ENCODE data around the gene CTDSPL.

CTDSPL gene

GRCh38 chr3:37891227-37891626 is 29.5 kb downstream of the CTDSPL start:
- H3K4me1 ChIP-seq = peaks cover 0 to 67% (median 22%) of the 10 kb centered on the region in 4 donors
- no peak for DNase-seq
- intact Hi-C loops (cut with DNase I; ENCODE audit: low total_unique reads) = no loop called here

DNA sequence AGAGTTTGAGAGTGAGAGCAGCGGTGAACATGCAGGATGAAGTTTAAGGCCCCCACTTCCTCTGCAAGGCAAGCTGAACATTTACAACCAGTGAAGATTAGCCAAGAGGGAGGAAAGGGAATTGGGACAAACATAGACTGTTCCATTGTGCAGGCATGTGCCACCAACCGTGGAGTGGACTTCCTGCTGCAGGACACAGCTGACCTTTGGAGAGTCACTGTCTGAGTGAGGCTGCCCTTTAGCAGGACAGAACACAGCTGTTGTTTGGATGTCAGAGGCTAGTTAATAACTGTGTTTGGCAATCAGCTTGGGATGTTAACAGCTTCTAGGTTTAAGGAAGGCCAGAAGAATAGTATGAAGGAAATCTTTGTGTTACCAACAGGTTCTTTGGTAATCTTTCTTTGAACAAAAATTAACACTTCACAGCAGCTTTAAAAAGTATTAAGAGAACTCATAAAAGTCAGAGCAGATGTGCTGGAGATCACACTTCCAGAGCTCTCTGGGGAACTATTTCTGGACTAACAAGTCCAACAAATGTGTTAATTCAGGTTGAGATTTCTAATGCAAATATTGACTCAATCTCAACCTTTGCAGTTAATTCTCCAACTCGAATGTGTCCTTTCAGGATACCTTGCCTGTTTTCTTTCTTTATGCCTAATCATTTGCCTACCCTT is 31.4 kb downstream of the CTDSPL start:
- H3K27me3 ChIP-seq = no peaks in the 10 kb centered on the region
- intact Hi-C loops (cut with DNase I; ENCODE audit: low total_unique reads) = no loop called here
- H3K27ac ChIP-seq = no peak overlapping the region
- TF ChIP-seq, protein P1, sequence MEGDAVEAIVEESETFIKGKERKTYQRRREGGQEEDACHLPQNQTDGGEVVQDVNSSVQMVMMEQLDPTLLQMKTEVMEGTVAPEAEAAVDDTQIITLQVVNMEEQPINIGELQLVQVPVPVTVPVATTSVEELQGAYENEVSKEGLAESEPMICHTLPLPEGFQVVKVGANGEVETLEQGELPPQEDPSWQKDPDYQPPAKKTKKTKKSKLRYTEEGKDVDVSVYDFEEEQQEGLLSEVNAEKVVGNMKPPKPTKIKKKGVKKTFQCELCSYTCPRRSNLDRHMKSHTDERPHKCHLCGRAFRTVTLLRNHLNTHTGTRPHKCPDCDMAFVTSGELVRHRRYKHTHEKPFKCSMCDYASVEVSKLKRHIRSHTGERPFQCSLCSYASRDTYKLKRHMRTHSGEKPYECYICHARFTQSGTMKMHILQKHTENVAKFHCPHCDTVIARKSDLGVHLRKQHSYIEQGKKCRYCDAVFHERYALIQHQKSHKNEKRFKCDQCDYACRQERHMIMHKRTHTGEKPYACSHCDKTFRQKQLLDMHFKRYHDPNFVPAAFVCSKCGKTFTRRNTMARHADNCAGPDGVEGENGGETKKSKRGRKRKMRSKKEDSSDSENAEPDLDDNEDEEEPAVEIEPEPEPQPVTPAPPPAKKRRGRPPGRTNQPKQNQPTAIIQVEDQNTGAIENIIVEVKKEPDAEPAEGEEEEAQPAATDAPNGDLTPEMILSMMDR (IDR thresholded peaks at IDR 0.05) = no peak
- H3K4me1 ChIP-seq = peaks cover 6 to 67% (median 23%) of the 10 kb centered on the region in 4 donors
- no peaks in the 10 kb centered on the region for H3K9me3 ChIP-seq
- no peak overlapping the region for H3K4me3 ChIP-seq
- H3K36me3 ChIP-seq = no peaks in the 10 kb centered on the region
- DNase-seq = peak in 1 of 2 donors; percentile 52

More at GRCh38 chr3:37891227-37891626, 29.5 kb downstream of the CTDSPL start:
- Histone ChIP-seq H3K27ac (no peak overlapping the region), H3K9me3 (no peaks in the 10 kb centered on the region), H3K4me3 (no peak overlapping the region), H3K27me3 (no peaks in the 10 kb centered on the region), H3K36me3 (no peaks in the 10 kb centered on the region)
- TF ChIP-seq, protein P1 (IDR thresholded peaks at IDR 0.05) = no peak

DNA sequence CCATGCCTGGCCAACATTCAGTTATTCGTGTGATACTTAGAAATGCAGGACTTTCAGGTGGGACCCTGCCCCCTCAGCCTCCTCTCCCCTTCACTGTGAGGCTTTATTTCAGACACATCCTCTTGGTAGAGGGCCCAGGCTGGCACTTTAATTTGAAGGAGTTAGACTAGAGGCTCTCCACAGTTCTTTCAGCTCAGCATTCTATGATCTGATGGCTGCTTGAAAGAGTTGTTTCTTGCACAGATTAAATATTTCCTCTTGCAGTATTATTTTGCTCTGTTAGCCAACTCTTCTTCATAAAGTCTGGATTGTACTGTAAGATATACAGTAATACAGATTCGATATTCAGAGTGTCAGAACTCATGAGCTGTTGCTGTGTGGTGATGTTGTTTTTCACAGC is 35.1 kb downstream of the CTDSPL start:
- intact Hi-C loops (cut with DNase I; ENCODE audit: low total_unique reads) = no loop called here
- TF ChIP-seq, protein P1 (IDR thresholded peaks at IDR 0.05) = no peak
- no peaks in the 10 kb centered on the region for H3K27me3 ChIP-seq
- DNase-seq = no peak
- H3K9me3 ChIP-seq = no peaks in the 10 kb centered on the region
- H3K4me3 ChIP-seq = no peak overlapping the region
- H3K4me1 ChIP-seq = peaks cover 7 to 54% (median 20%) of the 10 kb centered on the region in 4 donors
- H3K27ac ChIP-seq = no peak overlapping the region
- H3K36me3 ChIP-seq = no peaks in the 10 kb centered on the region

GRCh38 chr3:37897763-37898162 is 36.1 kb downstream of the CTDSPL start:
- no peaks in the 10 kb centered on the region for H3K36me3 ChIP-seq
- H3K27ac ChIP-seq = peak overlapping the region; percentile 39 to 41
- peaks cover 7 to 50% (median 19%) of the 10 kb centered on the region in 4 donors for H3K4me1 ChIP-seq
- H3K4me3 ChIP-seq = no peak overlapping the region
- TF ChIP-seq, protein P1 (IDR thresholded peaks at IDR 0.05) = no peak
- DNase-seq = no peak
- intact Hi-C loops (cut with DNase I; ENCODE audit: low total_unique reads) = no loop called here
- no peaks in the 10 kb centered on the region for H3K27me3 ChIP-seq
- no peaks in the 10 kb centered on the region for H3K9me3 ChIP-seq

GRCh38 chr3:37898424-37898823 is 36.7 kb downstream of the CTDSPL start:
- DNase-seq = no peak
- Histone ChIP-seq H3K27me3 (no peaks in the 10 kb centered on the region), H3K4me3 (no peak overlapping the region), H3K4me1 (peaks cover 7 to 49% (median 16%) of the 10 kb centered on the region in 4 donors), H3K27ac (peak overlapping the region; percentile 39 to 41), H3K9me3 (no peaks in the 10 kb centered on the region), H3K36me3 (no peaks in the 10 kb centered on the region)
- intact Hi-C loops (cut with DNase I; ENCODE audit: low total_unique reads) = no loop called here
- TF ChIP-seq, protein P1 (IDR thresholded peaks at IDR 0.05) = no peak

Measured in tibial artery (tissue), 4 donors.